Measurements from ENCODE around the gene CARF.

DNA sequence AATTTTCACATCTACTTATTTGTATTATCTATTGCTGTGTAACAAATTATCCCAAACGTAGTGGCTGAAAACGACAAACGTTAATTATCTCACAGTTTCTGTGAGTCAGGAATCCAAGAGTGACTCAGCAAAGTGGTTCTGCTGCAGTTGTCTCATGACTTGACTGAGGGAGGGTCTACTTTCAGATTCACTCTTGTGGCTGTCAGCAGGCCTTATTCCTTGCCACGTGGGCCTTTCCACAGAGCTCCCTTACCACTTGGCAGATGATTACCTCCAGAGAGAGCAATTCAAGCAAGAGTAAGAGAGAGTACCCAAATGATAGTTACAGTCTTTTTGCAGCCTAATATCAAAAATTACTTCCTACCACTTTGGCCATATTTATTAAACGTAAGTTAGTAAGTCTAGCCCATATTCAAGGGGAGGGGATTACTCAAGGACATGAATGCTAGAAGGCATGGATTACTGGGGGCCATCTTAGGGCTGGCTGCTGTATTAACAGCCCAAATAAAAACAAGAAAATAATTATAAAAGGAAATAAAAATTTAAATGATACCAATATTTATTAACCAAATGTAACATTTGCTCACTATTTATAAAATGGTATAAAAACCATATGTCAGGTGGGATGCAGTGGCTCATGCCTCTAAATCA, 53.9 kb downstream of the CARF start:
- TF ChIP-seq POLR2A (IDR thresholded peaks at IDR 0.05) (no peak), POLR2AphosphoS5 (IDR thresholded peaks at IDR 0.05) (no peak)
- TF ChIP-seq, protein P1, sequence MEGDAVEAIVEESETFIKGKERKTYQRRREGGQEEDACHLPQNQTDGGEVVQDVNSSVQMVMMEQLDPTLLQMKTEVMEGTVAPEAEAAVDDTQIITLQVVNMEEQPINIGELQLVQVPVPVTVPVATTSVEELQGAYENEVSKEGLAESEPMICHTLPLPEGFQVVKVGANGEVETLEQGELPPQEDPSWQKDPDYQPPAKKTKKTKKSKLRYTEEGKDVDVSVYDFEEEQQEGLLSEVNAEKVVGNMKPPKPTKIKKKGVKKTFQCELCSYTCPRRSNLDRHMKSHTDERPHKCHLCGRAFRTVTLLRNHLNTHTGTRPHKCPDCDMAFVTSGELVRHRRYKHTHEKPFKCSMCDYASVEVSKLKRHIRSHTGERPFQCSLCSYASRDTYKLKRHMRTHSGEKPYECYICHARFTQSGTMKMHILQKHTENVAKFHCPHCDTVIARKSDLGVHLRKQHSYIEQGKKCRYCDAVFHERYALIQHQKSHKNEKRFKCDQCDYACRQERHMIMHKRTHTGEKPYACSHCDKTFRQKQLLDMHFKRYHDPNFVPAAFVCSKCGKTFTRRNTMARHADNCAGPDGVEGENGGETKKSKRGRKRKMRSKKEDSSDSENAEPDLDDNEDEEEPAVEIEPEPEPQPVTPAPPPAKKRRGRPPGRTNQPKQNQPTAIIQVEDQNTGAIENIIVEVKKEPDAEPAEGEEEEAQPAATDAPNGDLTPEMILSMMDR (IDR thresholded peaks at IDR 0.05 in 8 of 11, conservative IDR thresholded peaks at IDR 0.05 in 3 of 11) = no peak

Data from spleen (tissue), 7 donors.